ENCODE results near the gene THADA.
"Not testable (repeated sequence)": the region's sequence is repeated elsewhere in the genome, so short reads cannot be mapped to it uniquely, and the experiment has no call there.

Gene THADA

DNA sequence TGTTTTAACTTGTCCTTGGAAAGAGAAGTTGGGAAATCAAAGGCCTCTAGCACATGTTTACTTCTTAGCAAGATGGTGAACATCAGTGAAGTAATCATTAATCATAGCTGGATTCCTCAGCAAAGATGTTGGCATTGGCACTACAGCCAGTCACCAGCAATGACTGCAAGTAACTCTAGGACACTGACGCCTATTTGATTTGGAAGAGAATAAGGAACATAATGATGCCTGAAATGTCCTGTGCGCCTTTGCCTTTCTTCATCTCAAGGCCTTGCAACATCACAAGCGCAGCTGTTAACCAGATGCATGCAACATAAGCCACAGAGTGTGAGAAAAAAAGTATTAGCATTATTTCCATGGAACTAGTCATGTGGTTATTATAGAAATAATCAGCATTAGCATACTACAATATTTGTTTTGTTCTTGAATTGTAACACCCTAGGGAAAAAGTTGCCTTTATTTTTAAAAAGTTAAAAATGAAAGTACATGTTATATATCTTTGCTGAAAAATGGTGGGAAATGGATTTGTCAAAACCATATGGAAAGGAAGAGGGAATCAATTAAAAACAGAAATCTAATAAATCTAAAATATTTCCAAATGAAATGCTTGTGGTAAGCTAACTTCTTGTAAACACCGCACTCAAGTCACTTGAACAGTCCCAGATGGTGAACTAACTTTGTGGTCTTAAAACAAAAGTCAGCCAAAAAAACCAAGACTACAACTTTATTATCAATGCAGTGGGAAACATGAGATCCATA is 55.6 kb downstream of the THADA start:
- DNase-seq, result no peak

GRCh38 chr2:43539436-43539835 is 56.4 kb downstream of the THADA start:
- DNase-seq, result no peak

DNA sequence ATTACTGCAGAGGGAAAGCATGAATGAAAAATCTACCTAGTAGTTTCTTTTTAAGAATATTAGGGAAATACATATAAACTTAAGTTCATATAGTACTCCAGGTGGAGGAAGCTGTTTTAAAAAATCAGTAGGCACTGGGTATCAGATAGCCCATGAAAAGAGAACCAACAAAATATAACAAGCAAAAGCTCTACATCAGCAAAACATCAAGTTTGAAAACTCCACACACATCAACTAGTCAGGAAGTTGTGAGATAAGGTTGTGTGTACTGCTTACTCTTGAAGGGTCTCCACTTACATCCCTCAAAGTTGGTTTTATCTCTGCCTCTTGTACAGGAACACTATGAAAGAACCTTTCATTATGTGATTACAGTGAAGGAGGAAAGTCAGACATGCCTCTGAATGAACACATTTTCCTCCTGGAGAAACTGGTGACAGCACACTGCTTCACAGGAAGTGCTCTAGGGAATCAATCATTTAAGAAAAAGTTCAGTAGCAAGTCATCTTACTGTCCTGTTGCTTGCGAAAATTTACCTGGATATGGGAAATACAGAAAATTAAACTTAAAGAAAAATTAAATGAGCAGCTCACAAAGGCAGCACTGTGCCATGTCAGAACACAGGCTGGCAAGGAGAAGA is 57.7 kb downstream of the THADA start:
- no peak for DNase-seq

GRCh38 chr2:43537137-43537536 is 58.7 kb downstream of the THADA start:
- DNase-seq, result no peak

GRCh38 chr2:43534569-43534968 is 61.3 kb downstream of the THADA start:
- DNase-seq, result no peak

DNA sequence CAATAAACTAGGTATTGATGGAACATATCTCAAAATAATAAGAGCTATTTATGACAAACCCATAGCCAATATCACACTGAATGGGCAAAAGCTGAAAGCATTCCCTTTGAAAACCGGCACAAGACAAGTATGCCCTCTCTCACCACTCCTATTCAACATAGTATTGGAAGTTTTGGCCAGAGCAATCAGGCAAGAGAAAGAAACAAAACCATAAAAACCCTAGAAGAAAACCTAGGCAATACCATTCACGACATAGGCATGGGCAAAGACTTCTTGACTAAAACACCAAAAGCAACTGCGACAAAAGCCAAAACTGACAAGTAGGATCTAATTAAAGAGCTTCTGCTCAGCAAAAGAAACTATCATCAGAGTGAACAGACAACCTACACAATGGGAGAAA is 63.3 kb downstream of the THADA start:
- not testable (repeated sequence) for DNase-seq

DNA sequence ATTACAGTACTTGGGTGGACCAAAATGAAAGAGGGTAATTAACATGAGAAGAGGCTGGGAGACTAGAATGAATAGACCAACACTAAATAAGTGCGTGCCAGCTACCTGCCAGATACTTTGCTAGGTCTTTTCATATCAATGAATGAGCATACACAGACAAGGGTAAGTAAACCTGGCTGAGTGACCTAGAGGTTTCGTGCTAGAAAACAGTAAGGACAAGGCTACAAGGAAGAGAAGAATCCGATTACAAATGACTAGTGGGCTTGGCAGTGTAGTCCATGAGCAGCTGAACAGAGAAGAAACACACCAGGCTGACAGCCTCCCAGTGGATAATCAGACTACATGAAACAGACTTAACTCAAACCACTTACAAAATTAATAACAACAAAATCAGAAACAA is 64.6 kb downstream of the THADA start:
- no peak for DNase-seq

GRCh38 chr2:43526994-43527393 is 68.8 kb downstream of the THADA start:
- DNase-seq, result no peak

- DNase-seq, result no peak
These were observed 70.3 kb downstream of the THADA start for GRCh38 chr2:43525506-43525905.

DNA sequence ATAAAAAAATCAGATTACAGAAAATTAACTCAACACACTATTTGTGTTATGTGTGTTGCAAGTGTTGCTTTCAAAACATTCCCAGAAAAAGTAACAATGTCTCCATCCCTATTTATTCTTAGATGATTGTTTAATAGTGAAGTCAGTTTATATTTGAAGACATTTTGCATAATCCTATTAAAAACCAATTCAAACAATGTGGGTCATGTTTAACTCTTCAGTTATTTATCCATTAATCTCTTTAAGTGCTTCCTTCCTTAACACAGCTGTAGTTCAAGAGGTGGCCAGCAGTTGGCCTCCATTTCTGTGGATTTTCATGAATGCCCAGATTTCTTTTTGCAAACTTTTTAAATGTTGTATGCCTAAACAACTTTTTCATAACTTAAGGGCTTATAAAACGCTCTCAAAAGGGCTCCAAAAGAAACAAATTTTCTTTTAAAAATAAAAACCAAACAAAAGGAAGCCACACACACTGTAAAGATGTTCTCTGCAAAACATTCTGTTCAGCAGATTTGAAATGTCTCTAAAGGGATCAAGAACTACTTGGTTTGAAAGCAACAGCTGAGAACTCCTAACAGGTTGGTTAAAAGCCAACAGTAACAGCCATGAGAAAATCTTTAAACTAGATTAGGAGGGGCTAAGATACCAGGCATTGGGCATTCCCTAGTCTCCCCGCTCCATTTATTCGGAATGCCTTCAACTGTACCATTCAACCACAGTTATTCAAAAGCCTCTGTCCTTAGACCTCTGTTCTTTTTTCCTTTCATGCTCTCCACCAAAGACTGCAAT is 71.5 kb downstream of the THADA start:
- DNase-seq, result no peak

GRCh38 chr2:43522177-43522576 is 73.7 kb downstream of the THADA start:
- DNase-seq, result no peak

- DNase-seq, result no peak
These were observed 74.3 kb downstream of the THADA start for GRCh38 chr2:43521568-43521967.

DNA sequence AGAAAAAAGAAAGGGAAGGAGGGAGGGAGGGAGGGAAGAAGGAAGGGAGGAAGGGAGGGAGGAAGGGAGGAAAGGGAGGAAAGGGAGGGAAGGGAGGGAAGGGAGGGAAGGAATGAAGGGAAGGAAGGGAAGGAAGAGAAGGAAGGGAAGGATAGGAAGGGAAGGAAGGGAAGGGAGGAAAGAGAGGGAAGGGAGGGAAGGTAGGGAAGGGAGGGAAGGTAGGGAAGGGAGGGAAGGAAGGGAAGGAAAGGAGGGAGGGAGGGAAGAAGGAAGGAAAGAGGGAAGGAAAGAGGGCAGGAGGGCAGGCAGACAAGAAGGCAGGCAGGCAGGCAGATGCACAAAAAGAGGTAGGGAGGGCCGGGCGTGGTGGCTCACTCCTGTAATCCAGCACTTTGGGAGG is 74.9 kb downstream of the THADA start:
- no peak for DNase-seq

GRCh38 chr2:43519643-43520221 is 76.1 kb downstream of the THADA start:
- no peak for DNase-seq

- DNase-seq, result no peak
These were observed 77.1 kb downstream of the THADA start for GRCh38 chr2:43518718-43519117.

DNA sequence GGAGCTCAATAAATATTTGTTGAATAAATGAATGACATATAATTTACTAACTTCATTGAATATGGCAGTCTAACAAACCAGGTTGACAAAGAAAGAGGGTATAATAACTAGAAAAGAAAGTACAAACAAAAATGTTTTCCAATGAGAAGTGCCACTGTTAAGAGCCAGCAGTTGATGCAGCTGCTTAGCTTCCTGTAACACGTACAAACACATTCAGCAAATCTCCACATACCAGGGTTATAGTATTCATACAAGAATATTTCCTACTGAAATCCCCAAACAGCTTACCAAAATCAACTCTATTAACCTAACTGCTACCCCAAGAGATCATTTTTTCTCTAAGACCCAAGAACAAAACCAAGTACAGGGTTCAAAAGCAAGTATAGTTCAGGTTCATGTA is 77.7 kb downstream of the THADA start:
- DNase-seq, result no peak

DNA sequence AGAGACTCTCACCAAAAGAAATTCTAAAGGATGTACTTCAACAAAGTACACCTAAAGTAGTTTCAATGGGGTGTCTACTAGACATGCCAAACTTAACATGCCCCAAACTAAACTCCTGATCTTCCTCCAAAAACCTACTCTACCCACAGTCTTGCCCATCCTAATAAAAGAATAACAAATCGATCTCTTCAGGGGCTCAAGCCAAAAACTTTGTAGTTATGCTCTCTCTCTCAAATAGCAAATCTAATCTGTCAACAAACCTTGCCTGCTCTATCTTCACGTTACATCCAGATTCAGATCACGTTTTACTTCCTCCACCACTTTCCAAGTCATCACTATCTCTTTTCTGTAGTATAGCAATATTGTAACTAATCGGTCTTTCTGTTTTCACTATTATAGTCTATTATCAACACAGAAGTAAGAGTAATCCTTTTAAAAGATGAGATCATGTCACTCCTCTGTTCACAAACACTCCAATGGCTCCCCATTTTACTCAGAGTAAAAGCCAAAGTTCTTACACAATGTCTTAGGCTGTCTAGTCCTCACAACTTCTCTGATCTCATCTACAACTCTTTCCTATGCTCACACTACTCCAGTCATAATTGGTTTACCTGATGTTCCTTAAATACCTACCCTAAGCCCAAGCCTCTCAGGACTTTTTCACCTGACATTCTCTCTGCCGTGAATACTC is 79.9 kb downstream of the THADA start:
- DNase-seq, result no peak

GRCh38 chr2:43515248-43515647 is 80.6 kb downstream of the THADA start:
- DNase-seq, result no peak

DNA sequence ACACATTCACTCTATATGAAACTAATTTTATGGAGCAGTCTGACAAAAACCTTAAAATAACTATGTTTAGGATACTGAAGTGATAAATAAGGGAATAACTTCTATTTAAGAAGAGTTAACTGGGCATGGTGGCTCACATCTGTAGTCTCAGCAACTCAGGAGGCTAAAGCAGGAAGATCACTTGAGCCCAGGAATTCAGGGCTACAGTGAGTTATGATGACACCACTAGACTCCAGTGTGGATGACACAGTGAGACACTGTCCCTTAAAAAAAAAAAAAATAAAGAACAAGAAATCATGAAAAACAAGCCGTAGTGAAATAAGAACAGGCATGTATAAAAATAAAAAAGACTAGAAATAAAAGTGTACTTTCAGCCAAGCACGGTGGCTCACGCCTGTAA is 82.0 kb downstream of the THADA start:
- DNase-seq, result no peak

DNA sequence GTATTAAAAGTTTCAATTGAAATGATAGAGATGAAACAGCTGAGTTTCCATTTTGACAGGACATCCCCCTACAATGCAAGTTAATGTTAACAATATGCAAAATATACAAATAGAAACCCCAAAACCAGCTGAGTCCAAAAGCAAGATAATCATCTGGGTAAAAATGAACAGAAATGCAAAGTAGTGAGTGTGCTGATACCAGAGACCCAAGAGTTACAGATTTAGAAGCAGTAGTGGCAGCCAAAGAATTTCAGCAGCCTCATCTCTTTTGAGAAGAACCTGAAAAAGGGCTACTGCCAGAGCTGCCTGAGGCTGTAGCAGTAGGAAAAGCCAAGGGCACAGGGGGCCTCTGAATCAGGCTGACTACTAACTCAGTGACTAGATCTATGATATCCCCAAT is 82.6 kb downstream of the THADA start:
- DNase-seq, result no peak

GRCh38 chr2:43511199-43511598 is 84.6 kb downstream of the THADA start:
- no peak for DNase-seq

GRCh38 chr2:43509886-43510285 is 86.0 kb downstream of the THADA start:
- DNase-seq, result no peak

DNA sequence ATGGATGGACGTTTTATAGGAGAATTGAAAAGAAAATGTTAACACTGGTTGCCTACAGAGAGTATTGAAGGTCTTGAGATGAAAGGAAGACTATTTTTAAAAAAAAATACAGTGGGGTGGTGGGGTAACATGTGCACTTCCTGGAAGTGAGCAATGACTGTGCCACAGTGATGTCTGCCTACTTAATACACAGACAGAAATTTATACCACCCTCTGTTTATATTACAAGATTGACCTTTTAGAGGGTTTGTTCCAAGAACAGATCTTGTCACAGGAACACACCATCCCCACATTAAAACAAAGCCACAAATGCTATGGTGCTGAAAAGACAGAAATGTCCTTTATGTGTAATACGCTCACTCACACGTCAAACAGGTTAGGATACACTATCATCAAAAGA is 87.6 kb downstream of the THADA start:
- DNase-seq, result no peak
